Breast epithelium (tissue), 3 donors: ENCODE results near the gene AKR1C3.

Experiments
- POLR2A ChIP-seq: fragments of 450-650 bp; IDR thresholded peaks from one replicate; pipeline ENCODE4 v1.6.1; 2016; ENCODE audit warnings: antibody characterized with exemption, mild to moderate bottlenecking, moderate library complexity
- POLR2AphosphoS5 ChIP-seq, 3 donors: sonication (generic); formaldehyde crosslinking; IDR thresholded peaks; one replicate each; pipeline ENCODE4 v1.6.1; 2017; ENCODE audit warnings: antibody characterized with exemption in 3 of 3
- TF ChIP-seq, protein P1 (sequence below), 3 donors: fragments of 450-650 bp; IDR thresholded peaks; one replicate each; pipeline ENCODE4 v1.5.1; 2016 to 2017; ENCODE audit warnings: antibody characterized with exemption in 3 of 3, mild to moderate bottlenecking in 3 of 3, moderate library complexity in 3 of 3

- TF ChIP-seq, protein P1, sequence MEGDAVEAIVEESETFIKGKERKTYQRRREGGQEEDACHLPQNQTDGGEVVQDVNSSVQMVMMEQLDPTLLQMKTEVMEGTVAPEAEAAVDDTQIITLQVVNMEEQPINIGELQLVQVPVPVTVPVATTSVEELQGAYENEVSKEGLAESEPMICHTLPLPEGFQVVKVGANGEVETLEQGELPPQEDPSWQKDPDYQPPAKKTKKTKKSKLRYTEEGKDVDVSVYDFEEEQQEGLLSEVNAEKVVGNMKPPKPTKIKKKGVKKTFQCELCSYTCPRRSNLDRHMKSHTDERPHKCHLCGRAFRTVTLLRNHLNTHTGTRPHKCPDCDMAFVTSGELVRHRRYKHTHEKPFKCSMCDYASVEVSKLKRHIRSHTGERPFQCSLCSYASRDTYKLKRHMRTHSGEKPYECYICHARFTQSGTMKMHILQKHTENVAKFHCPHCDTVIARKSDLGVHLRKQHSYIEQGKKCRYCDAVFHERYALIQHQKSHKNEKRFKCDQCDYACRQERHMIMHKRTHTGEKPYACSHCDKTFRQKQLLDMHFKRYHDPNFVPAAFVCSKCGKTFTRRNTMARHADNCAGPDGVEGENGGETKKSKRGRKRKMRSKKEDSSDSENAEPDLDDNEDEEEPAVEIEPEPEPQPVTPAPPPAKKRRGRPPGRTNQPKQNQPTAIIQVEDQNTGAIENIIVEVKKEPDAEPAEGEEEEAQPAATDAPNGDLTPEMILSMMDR (IDR thresholded peaks at IDR 0.05), result no peak
- no peak for TF ChIP-seq POLR2AphosphoS5 (IDR thresholded peaks at IDR 0.05)
- no peak for TF ChIP-seq POLR2A
These were observed 3.0 kb upstream of the AKR1C3 start for GRCh38 chr10:5091196-5091595.
